OCI-LY3 (cell line): Measurements from ENCODE around the gene AFF1.

Experiments
- EZH2phosphoT487 ChIP-seq: fragments of 200-600 bp; shearing (Covaris generic); IDR thresholded peaks from 2 replicates; pipeline ENCODE4 v1.6.1; 2018; ENCODE audit warnings: antibody characterized with exemption, mixed run types, low read depth
- TF ChIP-seq, protein P1 (sequence below): fragments of 200-600, 300-600 bp; sonication (generic); IDR thresholded peaks from 2 replicates; pipeline ENCODE4 v1.5.1; 2014; ENCODE audit warnings: antibody characterized with exemption, low read length, low read depth

DNA sequence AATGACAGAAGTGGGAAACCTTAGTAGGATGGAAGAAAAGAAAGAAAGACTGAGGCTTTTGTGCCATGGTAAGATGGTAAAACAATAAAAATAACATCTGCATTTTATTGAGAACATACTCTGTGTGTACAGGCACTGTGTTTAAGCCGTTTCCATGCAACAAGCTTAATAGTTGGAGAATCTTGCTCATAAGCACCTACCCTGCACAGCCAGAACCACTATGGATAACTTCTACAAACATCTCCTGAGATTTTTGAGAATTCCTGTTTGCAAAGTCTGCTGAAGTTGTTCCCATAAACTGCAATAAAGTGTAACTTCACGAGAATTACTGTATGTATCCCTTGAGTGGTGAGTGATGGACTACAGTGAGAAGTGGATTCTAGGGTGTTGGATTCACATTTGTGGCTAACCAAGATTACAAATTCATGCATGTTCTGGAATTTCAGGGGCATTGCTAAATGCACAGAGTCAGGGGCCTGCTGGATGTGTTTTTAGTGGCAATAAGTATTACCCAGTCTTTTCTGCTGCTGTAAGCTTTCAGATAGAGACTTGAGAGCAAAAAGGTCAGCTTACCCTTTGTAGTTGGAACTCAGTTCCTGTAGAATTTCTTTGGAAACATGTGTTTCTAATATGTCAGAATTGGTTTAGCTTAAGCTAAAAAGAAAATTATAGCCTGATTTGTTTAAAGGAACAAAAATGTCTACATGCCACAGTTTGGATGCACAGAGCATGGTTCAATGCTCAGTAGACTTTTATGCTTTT is 132.5 kb downstream of the AFF1 start:
- TF ChIP-seq, protein P1, sequence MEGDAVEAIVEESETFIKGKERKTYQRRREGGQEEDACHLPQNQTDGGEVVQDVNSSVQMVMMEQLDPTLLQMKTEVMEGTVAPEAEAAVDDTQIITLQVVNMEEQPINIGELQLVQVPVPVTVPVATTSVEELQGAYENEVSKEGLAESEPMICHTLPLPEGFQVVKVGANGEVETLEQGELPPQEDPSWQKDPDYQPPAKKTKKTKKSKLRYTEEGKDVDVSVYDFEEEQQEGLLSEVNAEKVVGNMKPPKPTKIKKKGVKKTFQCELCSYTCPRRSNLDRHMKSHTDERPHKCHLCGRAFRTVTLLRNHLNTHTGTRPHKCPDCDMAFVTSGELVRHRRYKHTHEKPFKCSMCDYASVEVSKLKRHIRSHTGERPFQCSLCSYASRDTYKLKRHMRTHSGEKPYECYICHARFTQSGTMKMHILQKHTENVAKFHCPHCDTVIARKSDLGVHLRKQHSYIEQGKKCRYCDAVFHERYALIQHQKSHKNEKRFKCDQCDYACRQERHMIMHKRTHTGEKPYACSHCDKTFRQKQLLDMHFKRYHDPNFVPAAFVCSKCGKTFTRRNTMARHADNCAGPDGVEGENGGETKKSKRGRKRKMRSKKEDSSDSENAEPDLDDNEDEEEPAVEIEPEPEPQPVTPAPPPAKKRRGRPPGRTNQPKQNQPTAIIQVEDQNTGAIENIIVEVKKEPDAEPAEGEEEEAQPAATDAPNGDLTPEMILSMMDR, result no peak
- TF ChIP-seq EZH2phosphoT487, result no peak
